PC-3 (cell line): ENCODE measurements around the gene WBP4. TPM values are rescaled to one million over a fixed set of nuclear protein-coding genes. Genes with fewer than 3 reads are reported as not detected.

Experiments
- ATAC-seq: fragments of 200-7000 bp; cut with Tn5 transposase; 2 replicates; pipeline ENCODE4 v1.9.1; 2020; ENCODE audit warnings: mild to moderate bottlenecking, moderate library complexity
- BruUV-seq: library from RNA; stranded (reverse); fragments of 400-500 nt; replicated peaks from 2 replicates; lab custom pipeline; 2021; lab: Mats Ljungman, UMichigan
- CTCF ChIA-PET: fragments of 300-600 bp; sonication (Branson Sonifier 250); formaldehyde crosslinking; loops from one replicate; lab custom pipeline; 2022; ENCODE audit warnings: antibody characterized with exemption; lab: Charles Lee
- POLR2A ChIA-PET: fragments of 300-600 bp; sonication (Branson Sonifier 250); formaldehyde crosslinking; loops from one replicate; lab custom pipeline; 2022; ENCODE audit warnings: antibody characterized with exemption; ENCODE audit not compliant: unreplicated experiment; lab: Charles Lee
- DNase-seq: peaks from one replicate; pipeline ENCODE4 v3.0.0-alpha.2; 2015
- H2AFZ ChIP-seq: fragments of 300-600 bp; sonication (generic); 2 replicates; pipeline ENCODE4 v1.6.0; 2016; ENCODE audit warnings: antibody characterized with exemption, low read length
- H3F3A ChIP-seq: fragments of 300-600 bp; sonication (generic); one replicate; pipeline ENCODE4 v1.6.0; 2017; ENCODE audit warnings: antibody characterized with exemption, low read length, control low read depth, mild to moderate bottlenecking; ENCODE audit not compliant: unreplicated experiment
- H3K27ac ChIP-seq: fragments of 300-600 bp; sonication (generic); 2 replicates; pipeline ENCODE4 v1.5.1; 2016; ENCODE audit warnings: mild to moderate bottlenecking, low read length
- H3K27me3 ChIP-seq: fragments of 300-600 bp; sonication (generic); 2 replicates; pipeline ENCODE4 v1.6.1; 2016; ENCODE audit warnings: low read length, mixed read lengths
- H3K36me3 ChIP-seq: fragments of 300-600 bp; sonication (generic); 2 replicates; pipeline ENCODE4 v1.6.1; 2016; ENCODE audit warnings: low read depth, mixed run types, low read length, mixed read lengths
- H3K4me1 ChIP-seq: fragments of 300-600 bp; sonication (generic); 2 replicates; pipeline ENCODE4 v1.5.1; 2016; ENCODE audit warnings: low read length; ENCODE audit not compliant: insufficient read depth
- H3K4me2 ChIP-seq: fragments of 300-600 bp; sonication (generic); 2 replicates; pipeline ENCODE4 v1.6.0; 2016; ENCODE audit warnings: low read length
- H3K4me3 ChIP-seq: fragments of 300-600 bp; sonication (generic); 2 replicates; pipeline ENCODE4 v1.5.1; 2016; ENCODE audit warnings: mild to moderate bottlenecking, low read length, mixed read lengths
- H3K79me2 ChIP-seq: fragments of 300-600 bp; sonication (generic); 2 replicates; pipeline ENCODE4 v1.6.1; 2017; ENCODE audit warnings: low read length, mixed read lengths
- H3K9ac ChIP-seq: fragments of 300-600 bp; sonication (generic); 2 replicates; pipeline ENCODE4 v1.6.0; 2016; ENCODE audit warnings: mild to moderate bottlenecking, low read length
- H3K9me2 ChIP-seq: fragments of 300-600 bp; sonication (generic); replicated peaks from 2 replicates; pipeline ENCODE4 v1.6.1; 2016; ENCODE audit warnings: mixed run types, low read length, mixed read lengths
- H3K9me3 ChIP-seq: fragments of 300-600 bp; sonication (generic); 2 replicates; pipeline ENCODE4 v1.6.1; 2016; ENCODE audit warnings: low read length, mixed read lengths
- H4K20me1 ChIP-seq: fragments of 300-600 bp; sonication (generic); 2 replicates; pipeline ENCODE4 v1.6.1; 2016; ENCODE audit warnings: low read length, mixed read lengths
- CTCF ChIP-seq: fragments of 300-600 bp; sonication (generic); conservative IDR thresholded peaks from 2 replicates; pipeline ENCODE4 v1.5.1; 2017; ENCODE audit warnings: antibody characterized with exemption, low read depth, mild to moderate bottlenecking, low read length
- EZH2 ChIP-seq: fragments of 300-600 bp; sonication (generic); IDR thresholded peaks from one replicate; pipeline ENCODE4 v1.6.1; 2017; ENCODE audit warnings: antibody characterized with exemption, mild to moderate bottlenecking, low read length; ENCODE audit not compliant: unreplicated experiment
- EZH2phosphoT487 ChIP-seq: fragments of 300-600 bp; sonication (generic); IDR thresholded peaks from 2 replicates; pipeline ENCODE4 v1.6.1; 2018; ENCODE audit warnings: mild to moderate bottlenecking, antibody characterized with exemption, low read length, borderline replicate concordance
- intact Hi-C: fragments of 100-400 bp; cut with micrococcal nuclease; formaldehyde crosslinking; loops from 2 replicates; pipeline ENCODE4 v1.9.0; 2023
- total RNA-seq: library from RNA; depleted of rRNA; stranded (reverse); fragments of >200 nt; gene quantifications from 2 replicates; pipeline ENCODE4 v1.2.3, GENCODE V29; 2014

The WBP4 gene
- total RNA-seq, 1 experiment from 2014 or later: 7.3 TPM

GRCh38 chr13:41054919-41055619 lies 6.2 kb upstream of the WBP4 start:
- Histone ChIP-seq H3K4me1 (peaks cover 27% of the 10 kb centered on the region), H3K9me3 (no peaks in the 10 kb centered on the region), H2AFZ (no peak overlapping the region), H3K4me2 (peak overlapping the region; percentile 64; the same call in 1 of the 2 replicates), H3K27me3 (no peaks in the 10 kb centered on the region), H3K79me2 (peaks cover 77% of the 10 kb centered on the region), H3K36me3 (no peaks in the 10 kb centered on the region), H3K9me2 (no peaks in the 10 kb centered on the region), H3K9ac (no peak overlapping the region), H3K27ac (peak overlapping the region; percentile 10; the same call in 1 of the 2 replicates), H4K20me1 (no peaks in the 10 kb centered on the region), H3F3A (no peaks in the 10 kb centered on the region), H3K4me3 (no peak overlapping the region)
- POLR2A ChIA-PET: no interaction called here
- CTCF ChIA-PET: interaction anchor here (0.6 to 1.0 kb wide), 5 partner anchors 82 to 239 kb away, joined by 3 to 5 read pairs (median 4); no protein-coding TSS in a partner anchor
- ATAC-seq (no peak), DNase-seq (no peak)
- intact Hi-C loops: loop anchor here (2.0 kb wide), 2 partner anchors 36 to 60 kb away; partner anchors contain the start of gene ELF1
- BruUV-seq: no TSS peak
- TF ChIP-seq EZH2phosphoT487 (no peak), CTCF (peak; percentile 49), EZH2 (no peak)

- DNase-seq (no peak), ATAC-seq (no peak)
- Histone ChIP-seq H3K4me3 (no peak overlapping the region), H3K27me3 (no peaks in the 10 kb centered on the region), H2AFZ (no peak overlapping the region), H3K9ac (no peak overlapping the region), H3K27ac (no peak overlapping the region), H3K4me1 (peaks cover 27% of the 10 kb centered on the region), H3F3A (no peaks in the 10 kb centered on the region), H3K36me3 (no peaks in the 10 kb centered on the region), H3K79me2 (peaks cover 72% of the 10 kb centered on the region), H3K9me2 (no peaks in the 10 kb centered on the region), H3K4me2 (no peak overlapping the region), H3K9me3 (no peaks in the 10 kb centered on the region), H4K20me1 (no peaks in the 10 kb centered on the region)
- TF ChIP-seq CTCF (no peak), EZH2 (no peak), EZH2phosphoT487 (no peak)
- intact Hi-C loops: no loop called here
- ChIA-PET POLR2A (no interaction called here), CTCF (interaction anchor here (0.6 kb wide), 1 partner anchor 18 kb away, joined by 5 read pairs; no protein-coding TSS in a partner anchor)
- no TSS peak for BruUV-seq
These were observed 5.1 kb upstream of the WBP4 start for GRCh38 chr13:41056194-41056593.
